Hematopoietic multipotent progenitor cell treated with erythropoietin and hydrocortisone succinate and interleukin-3 and kit ligand, for 8 days (in vitro differentiated cells): Measurements from ENCODE around the gene GRHL1.
"Not testable (repeated sequence)": the region's sequence is repeated elsewhere in the genome, so short reads cannot be mapped to it uniquely, and the experiment has no call there.

Experiments
- DNase-seq: peaks from one replicate; pipeline ENCODE4 v3.0.0-alpha.2; 2015

The GRHL1 gene

GRCh38 chr2:10030311-10030736 is 78.8 kb downstream of the GRHL1 start:
- peak; percentile 56 for DNase-seq

DNA sequence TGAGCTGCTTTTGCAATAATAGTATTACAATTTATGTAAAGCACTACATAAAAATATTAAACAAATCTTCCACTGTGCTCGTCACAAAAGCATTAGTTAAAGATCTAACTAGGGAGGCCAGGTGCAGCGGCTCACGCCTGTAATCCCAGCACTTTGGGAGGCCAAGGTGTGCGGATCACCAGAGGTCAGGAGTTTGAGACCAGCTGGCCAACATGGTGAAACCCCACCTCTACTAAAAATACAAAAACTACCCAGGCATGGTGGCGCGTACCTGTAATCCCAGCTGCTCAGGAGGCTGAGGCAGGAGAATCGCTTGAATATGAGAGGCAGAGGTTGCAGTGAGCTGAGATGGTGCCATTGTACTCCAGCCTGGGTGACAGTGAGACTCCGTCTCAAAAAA is 79.3 kb downstream of the GRHL1 start:
- DNase-seq, result not testable (repeated sequence)

- DNase-seq, result no peak
These were observed 80.6 kb downstream of the GRHL1 start for GRCh38 chr2:10031886-10032745.

GRCh38 chr2:10032746-10033105 is 81.2 kb downstream of the GRHL1 start:
- no peak for DNase-seq

DNA sequence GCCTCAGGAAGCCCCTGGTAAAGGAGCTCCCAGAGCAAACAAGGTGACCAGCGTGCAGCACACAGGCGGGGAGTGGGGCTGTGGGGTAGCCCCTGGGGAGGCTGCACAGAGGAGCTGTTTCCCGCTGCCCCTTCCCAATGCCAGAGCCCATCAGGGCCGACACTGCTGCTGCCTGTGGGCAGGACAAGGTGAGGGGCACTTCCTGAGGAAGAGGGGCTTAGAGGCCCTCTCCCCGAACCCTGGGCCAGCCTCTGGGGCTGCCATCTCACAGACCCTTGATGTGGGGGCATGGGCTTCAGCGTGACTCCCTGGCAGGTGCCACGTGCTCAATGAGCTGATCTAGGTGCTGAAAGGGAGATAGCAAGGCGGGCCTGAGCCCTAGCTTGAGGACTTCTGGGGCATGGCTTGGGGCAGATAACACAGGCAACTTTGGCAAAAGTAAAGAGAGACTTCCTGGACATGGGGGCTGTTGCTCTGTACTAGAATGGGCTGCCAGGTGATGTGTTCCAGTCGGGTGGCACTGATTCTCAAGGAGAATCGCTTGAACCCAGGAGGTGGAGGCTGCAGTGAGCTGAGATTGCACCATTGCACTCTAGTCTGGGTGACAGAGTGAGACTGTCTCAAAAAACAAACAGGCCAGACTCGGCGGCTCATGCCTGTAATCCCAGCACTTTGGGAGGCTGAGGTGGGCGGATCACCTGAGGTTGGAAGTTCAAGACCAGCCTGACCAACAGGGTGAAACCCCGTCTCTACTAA is 81.9 kb downstream of the GRHL1 start:
- peak; percentile 84 for DNase-seq

DNA sequence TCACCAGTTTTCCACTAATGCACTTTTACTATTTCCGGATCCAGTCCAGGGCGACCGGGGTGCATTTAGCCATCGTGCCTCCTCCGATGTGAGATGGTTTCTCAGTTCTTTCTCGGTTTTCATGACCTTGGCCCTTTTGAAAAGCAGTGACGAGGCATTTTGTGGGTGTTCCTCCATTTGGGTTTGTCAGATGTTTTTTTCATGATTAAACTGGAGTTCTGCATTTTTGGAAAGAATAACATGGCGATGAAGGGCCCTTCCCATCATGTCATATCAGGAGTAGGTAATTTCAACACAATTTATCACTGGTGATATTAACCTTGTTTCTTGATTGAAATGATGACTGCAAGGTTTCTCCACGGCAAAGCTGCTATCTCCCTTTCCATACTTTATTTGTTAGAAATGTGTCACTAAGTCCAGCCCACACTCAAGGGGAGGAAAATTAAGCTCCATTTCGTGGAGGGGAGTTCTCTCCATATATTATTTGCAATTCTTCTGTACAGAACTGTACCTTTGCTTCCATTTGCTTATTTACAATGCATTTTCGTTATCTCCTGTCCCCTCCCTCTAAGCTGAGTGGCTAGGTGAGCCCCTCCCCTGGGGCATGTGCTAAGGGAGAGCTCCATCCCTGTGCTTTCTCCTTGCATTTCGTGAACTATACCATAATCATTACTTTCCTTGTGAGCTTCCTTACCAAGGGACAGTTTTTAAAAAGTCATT is 83.0 kb downstream of the GRHL1 start:
- no peak for DNase-seq

DNA sequence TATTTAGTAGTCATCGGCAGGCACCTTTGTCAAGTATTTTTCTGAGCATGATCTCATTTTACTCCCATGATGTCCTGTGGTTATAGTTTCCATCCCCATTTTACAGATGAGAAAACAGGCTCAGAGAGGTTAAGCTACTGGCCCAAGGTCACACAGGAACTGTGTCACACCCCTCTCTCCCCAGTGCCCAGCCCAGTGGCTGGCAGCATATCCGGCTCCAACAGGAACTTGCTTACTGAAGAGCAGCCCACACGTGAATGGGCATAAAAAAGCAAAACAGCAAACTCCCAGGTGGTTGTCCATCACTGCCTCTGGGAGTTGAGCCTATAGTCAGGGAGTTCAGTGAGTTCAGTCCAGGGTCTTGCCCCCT is 83.5 kb downstream of the GRHL1 start:
- DNase-seq, result peak; percentile 37

DNA sequence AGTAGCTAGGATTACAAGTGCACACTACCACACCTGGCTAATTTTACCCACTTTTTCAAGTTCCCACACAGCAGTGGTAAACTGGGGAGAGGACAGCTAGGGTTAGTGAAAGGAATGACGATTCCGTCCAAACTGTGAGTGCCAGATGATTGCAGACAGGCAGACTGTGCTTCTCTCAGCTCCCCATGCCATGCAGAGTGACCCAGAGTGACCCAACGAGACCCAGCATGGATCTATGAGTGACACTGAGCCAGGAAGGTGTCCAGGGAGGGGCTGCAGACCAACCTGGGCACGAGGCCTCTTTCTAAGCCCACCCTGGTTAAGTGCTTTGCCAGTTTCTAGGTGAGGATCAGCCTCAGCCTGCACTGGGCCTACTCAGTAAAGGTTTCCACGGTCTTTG is 84.1 kb downstream of the GRHL1 start:
- no peak for DNase-seq

- peak; percentile 81 for DNase-seq
These were observed 84.8 kb downstream of the GRHL1 start for GRCh38 chr2:10036095-10036884.

DNA sequence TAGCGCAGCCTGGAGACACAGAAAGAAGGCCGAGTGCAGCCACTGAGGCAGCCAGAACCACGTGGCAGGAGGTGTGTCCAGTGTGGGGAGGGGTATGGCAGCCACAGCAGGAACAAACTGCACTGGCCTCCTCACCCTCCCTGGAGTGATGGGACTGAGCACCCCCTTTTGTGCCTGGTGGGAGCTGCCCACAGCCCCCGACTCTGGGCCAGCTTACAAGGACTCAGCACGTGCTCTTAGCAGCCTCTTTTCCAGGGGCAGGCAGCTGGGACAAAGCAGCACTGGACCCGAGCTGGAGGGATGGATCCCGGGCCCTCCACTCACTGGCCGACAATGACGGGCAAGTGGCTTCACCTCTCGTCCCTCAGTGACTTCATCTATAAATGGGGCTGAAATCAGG is 86.6 kb downstream of the GRHL1 start:
- DNase-seq, result no peak

DNA sequence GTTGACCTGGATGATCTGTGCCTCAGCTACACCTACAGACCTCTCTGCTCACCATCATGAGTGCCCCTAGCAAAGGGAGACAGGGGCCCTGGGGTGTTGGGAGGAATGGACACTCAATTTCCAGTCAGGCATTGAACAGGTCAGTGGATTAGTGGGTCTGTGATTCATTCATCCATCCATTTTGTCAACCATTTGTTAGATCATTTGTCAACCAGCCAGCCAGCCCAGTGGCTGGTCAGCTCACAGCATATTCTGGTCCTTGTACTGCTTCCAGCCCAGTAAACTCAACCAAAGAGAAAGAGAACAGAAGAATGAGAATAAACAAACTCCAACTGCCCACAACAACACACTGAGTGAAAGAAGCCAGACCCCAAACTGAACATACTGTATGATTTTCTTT is 87.2 kb downstream of the GRHL1 start:
- DNase-seq, result no peak

DNA sequence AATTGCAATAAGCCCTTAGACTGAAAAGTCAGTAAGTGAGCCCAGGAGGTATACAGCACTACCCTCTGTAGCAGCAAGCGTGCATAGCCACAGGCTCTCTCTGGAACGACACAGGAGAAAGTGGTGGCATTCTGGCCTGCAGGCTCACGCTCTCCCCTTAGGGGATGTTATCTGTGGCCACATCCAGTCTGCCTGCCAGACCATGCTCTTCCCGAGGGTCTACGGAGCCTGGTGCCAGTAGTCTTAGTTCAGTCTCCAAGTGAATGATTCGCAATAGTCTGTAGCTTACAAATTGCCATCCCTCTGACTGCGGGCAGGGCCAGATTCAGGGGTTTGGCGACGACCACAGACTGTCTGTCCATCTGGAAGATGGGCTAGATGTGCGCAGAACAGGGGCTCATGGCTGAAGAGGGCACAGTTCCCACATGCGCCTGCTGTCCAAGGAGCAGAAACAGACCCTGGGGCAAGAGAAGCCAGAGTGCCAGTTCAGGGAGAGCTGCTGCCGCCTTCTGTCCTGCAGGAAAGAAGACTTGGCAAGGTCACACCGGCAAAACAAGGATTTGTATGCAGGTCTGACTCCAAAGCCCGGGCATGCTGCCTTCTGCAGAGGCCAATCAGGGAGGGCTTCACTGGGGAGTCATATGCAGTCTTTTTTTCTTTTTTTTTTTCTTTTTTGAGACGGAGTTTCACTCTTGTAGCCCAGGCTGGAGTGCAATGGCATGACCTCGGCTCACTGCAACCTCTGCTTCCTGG is 88.3 kb downstream of the GRHL1 start:
- DNase-seq, result no peak

DNA sequence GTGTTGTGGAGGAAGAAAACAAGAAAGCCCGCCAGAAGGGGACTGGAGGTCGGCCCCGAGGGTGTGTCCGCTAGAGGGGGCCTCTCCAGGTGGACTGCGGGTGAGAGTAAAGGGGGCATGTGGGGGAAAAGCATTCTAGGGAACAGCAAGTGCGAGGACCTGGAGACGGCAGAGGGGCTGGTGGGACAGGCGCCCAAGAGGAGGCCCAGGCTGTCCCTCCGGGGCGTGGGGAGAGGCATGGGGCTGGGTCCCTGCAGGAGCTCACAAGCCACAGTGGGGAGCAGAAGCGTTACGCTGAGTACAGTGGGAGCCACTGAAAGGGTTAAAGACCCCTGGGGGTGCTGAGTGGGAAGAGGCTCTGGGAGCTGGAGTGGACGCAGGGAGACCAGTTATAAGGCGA is 90.2 kb downstream of the GRHL1 start:
- no peak for DNase-seq

GRCh38 chr2:10042301-10043161 is 91.0 kb downstream of the GRHL1 start:
- DNase-seq, result peak; percentile 33

DNA sequence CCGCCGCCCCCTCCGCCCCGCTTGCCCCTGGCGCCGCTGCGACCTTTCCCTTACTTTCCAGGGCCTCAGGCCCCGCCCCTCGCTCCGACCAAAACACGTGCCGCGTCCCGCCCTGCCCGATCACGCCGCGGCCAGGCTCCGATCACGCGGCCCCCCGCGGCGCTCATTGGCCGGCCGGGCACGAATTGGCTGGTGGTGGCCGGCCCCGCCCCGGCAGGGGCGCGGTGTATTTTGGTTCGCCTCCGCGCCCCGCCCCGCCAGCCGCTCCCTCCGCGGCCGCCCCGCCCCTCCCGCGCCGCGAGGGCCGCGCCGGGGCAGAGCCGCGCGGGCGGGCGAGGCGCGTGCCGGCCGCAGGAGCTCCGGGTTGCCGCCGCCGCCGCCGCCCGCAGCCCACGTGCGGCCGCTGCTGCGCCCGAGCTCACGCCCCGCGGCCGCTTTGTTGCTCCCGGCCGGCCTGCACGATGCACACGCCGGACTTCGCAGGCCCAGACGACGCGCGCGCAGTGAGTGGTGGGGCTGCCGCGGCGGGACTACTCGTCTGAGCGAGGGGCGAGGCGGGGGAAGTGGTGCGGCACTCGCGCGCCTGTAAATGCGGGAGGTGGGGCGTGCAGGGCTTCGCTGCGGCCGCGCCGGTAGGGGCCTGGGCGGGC is 91.9 kb downstream of the GRHL1 start, which contains the start of gene KLF11:
KLF11 (plus strand) TSS at position 295 of the 650 bp plus-strand sequence; CDS start at position 462, 167 bp downstream.
- DNase-seq, result peak; percentile 89

DNA sequence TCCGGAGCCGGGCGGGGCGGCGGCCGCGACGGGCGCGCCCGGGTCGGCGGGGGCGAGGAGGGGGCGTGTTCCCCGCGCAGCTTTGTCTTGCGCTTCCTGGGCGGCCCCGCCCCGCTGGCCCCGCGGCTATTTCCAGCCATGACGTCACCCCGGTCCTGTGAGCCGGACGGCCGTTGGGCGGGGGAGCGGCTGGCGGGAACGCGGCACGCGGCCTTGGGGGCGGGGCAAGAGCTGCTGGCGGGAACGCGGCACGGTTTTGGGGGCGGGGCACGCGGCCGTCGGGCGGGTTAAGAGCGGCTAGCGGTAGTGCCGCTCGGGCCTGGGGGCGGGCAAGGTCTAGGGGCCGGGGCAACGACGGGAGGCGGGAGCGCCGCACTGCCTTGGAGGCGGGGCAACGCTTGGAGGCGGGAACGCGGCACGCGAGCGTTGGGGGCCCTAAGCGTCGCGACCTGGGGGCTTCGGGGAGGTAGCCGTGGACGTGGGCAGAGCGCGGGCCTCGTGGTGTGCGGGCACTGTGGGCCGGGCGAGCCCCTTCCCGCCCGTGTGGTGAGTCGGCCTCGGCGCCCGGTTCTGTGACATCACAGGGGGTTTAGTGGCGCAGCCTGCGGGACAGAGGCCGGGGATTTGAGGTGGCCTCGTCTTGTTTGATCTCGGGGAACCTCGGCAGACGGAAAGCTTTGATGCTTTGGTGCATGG is 92.6 kb downstream of the GRHL1 start:
- DNase-seq, result peak; percentile 88

- DNase-seq, result no peak
These were observed 94.3 kb downstream of the GRHL1 start for GRCh38 chr2:10045561-10046355.

- DNase-seq, result no peak
These were observed 95.4 kb downstream of the GRHL1 start for GRCh38 chr2:10046931-10047330.
